Endometrial microvascular endothelial cells (primary cell): ENCODE measurements around the gene POM121C. TPM values are rescaled to one million over a fixed set of nuclear protein-coding genes. Genes with fewer than 3 reads are reported as not detected.
"Not testable (repeated sequence)": the region's sequence is repeated elsewhere in the genome, so short reads cannot be mapped to it uniquely, and the experiment has no call there.

ENCODE experiments used
- in situ Hi-C: cut with HindIII; loops from 2 replicates; pipeline ENCODE4 v1.10.0; 2017; ENCODE audit warnings: low sequenced_read_pairs, low pct_unique_long_range_greater_than_20kb; ENCODE audit errors: inconsistent ontology term
- total RNA-seq: library from RNA; depleted of rRNA; stranded (reverse); fragments of >200 nt; gene quantifications from one replicate; pipeline ENCODE4 v1.2.3, GENCODE V29; 2015; ENCODE audit errors: inconsistent ontology term

POM121C gene
- total RNA-seq, 1 donor from 2014 or later: 10.1 TPM

DNA sequence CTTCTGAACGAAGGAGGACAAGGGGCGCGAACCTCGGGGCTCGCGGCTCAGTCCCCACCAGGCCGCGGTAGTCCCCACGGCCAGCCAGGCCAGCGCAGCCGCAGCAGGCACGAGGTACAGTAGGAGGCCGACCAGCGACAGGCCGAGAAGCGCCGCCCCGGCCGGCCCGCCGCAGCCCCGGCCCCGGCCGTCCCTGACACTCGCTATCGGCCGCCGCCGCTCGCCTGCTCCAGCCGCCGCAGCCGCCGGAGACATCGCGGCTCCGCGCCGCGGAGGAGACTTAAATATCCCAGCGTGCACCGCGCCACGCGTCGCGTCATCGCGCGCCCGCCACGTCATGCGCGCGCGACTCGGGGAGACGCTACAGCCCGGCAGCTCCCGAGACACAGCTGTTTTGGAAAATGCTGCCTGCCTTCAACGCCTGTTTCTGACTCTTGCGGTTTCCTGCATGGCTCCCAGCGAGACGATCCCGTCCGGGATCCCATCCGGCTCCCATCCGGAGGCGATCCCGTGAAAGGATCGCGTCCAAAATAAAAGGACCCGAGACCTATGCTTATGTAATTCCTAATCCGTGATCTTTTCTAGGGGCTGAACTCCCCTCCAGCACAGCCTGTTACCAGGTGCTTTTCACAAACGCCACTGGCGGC is 43.5 kb downstream of the POM121C start:
- in situ Hi-C loops: not testable (repeated sequence)

DNA sequence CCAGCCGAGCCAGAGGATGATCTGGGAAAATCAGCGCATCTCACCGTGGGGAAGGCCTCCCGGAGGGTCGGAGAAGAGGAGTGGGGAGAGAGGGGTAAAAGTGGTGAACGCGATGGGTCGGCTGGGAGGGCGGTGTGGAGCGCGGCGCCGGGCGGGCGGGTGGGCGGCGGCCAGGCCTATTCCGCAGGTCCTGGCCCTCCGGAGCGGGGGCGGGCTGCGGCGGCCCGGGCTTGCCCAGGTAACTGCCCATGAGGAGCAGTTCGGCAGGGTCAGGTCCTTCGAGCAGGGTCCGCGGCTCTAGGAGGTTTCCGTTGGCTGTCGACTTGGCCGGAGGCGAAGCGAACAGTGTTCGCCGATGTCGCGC is 44.0 kb downstream of the POM121C start:
- in situ Hi-C loops: not testable (repeated sequence)

DNA sequence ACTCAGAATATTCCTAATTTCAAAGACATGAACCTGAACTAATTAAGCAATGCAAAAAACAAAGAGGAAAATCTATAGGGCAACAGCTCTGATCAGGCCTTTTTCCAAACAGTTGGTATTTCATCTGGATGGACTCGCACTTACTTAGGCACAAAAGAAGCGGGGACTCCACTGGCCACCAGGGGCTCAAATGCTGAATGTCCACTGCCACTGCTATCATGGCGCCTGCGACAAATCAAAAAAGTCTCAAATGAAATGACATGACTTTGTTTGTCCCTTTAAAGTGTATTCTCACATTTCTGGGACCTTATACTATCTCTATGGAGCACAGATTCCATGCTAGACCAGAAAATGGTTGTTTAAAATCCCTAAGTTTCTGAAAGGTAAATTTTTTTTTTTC is 47.1 kb downstream of the POM121C start:
- in situ Hi-C loops: not testable (repeated sequence)

DNA sequence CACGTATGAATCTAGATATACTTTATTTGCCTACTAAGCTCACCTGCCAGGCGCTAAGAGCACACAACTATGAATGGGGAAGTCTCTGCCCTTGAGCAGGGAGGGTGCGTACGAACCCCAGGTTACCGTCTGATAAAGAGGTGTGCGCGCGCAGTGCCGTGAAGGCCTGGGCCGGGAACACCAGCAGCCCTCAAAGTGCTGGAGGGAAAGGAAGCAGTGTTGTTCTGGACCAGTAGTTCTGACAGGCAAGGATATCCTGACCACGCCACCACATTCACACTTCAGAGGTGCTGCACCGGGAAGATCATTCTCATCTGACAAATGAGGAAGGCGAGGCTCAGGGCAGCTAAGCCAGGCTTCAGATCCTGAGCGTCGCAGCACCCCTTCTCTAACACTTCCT is 62.6 kb downstream of the POM121C start:
- in situ Hi-C loops: not testable (repeated sequence)

DNA sequence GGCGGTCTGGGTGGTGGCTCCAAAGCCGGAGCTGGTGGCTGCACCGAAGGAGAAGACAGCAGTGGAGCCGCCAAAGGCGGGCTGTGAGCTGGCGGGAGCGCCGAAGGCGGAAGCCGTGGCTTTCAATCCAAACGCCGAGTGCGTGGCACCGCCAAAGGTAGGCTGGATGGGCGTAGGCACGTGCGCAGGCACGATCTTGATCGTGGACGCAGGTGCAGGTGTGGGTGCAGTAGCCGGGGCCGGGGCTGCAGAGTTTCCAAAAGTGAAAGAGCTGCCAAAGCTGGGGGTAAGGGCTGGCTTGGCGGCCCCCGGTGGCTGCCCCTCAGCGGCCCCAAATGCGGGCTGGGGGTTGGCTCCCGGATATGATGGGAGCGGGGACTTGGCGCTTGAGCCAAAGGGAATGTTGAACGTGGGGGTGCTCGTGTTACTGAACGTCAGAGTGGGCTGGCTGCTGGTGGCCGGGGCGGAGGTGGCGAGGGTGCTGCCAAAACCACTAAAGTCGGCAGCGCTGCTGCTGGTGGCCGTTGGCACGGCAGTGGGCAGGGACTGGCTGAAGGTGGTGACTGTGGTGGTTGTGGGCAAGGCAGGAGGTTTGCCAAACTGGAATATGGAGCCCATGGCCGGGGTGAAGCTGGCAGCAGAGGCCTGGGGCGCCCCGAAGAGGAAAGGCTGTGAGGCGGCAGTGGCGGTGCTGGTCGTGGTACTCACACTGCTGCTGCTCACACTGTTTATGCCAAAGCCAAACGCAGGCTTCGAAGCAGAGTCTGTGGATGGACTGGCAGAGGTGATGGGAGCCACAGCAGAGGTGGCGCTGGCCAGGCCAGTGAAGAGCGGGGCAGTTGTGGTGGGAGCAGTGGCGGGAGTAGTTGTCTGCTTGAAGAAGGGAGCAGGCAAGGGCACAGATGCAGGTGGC is 64.0 kb downstream of the POM121C start:
- in situ Hi-C loops: not testable (repeated sequence)

DNA sequence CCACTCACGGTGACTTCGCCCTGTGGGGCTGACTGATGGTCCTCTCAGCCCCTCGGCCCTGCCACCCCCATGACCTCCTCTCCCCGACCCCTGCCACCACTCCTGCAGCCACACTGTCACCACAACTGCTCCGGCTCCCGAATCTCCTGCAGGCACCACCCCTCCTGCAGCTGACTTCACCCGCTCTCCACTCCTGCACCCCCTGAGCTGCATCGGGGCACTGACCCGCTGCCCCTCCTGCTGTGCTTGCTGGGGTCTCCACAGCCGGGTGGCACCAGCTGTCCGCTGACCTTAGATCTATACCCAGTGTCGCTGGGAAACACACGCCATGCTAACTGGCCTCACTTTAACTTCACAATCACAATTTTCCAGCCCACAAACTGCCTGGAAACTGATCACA is 65.9 kb downstream of the POM121C start:
- in situ Hi-C loops: not testable (repeated sequence)

DNA sequence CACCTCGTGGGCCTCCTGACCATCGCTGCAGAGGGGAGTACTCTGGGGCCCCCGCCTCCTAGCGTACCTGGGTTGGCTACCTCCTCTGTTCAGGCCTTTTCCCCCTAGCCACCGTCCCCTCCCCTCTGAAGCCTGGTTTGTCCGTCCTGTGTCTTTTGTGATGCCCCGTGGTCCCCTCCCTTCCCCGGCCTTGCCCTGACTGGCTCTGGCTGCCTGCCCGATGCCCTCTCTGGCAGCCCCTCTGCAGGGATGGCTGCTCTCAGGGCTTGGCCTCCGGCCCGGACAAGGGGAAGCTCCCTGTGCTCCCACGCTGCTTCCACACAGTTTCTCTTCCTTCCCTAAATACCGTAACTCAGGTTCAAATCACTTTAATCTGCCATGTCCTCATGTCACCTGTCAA is 66.4 kb downstream of the POM121C start:
- in situ Hi-C loops: not testable (repeated sequence)

DNA sequence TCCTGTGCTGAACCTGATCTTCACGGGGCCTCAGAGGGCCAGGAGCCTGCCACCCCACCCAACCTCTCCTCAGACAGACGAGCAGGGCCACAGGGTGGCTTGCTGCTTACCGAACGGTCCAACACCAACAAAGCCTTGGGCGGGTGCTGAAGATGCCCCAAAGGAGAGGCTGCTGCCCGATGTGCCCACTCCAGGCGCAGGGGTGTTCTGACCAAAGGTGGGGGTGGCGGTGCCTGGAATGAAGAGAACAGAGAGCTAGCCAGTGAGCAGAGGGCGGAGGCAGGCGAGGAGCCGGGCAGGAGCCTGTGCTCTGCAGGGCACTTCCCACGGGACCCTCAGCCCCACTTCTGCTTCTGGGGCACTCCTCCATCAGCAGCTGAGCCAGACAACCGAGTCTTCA is 66.9 kb downstream of the POM121C start:
- in situ Hi-C loops: not testable (repeated sequence)

DNA sequence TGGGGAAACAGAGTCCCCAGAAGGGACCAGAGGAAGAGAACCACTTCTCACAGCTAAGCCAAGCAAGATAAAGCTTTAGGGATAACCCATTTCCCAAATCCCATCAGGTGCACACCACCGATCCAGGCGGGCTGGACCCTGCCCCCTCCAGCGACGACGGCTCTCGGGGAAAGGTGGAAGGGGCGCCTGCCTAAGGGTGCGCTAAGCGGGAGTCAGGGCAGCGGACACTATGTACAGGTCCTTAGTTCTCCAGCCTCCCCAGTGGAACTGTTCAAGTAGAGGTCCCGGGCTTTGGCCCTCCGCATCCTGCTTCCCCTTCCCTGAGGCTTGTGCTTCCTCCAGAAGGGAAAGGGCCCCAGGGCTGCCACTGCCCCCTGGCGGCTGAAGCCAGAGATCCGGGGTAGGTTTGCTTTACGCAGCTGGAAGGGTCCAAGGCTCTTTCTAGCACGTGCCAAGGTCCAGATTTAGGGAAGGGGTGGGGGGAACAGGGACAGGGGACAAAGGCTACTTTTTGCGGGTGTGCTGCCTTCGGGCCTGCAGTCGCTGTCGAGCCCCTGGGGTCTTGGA is 67.7 kb downstream of the POM121C start:
- in situ Hi-C loops: not testable (repeated sequence)

DNA sequence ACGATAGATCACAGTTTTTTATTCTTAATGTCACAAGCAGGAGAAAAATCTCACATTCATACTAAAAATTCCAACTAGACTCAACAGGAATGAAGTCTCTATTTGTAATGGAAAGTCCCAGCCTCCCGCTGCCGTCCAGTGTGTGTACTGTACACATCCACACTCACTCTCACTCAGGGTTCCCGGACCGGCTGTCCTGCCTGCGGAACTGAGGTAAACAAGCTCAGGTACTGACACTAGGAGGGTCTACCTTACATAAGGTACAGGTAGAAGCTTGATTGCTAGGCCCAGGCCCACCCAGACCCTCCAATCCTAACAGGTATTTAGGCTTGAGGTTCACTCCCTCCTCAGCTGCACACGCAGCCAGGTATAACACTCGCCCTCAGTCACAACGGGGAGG is 69.3 kb downstream of the POM121C start:
- in situ Hi-C loops: not testable (repeated sequence)

DNA sequence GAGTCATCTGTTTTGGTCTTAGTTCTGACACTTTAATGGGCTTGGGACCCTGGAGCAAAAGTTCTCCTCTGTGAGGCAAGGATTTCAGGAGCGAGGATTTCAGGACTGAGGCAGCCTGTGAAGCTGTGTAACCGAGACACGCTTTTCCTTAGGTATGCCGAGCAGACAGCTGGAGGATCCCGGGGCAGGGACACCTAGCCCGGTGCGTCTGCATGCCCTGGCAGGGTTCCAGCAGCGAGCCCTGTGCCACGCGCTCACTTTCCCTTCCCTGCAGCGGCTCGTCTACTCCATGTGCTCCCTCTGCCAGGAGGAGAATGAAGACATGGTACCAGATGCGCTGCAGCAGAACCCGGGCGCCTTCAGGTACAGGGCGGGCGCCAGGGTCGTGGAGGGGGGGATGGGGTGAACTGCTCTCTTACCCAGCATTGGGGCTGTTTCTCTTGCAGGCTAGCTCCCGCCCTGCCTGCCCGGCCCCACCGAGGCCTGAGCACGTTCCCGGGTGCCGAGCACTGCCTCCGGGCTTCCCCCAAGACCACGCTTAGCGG is 70.2 kb downstream of the POM121C start:
- in situ Hi-C loops: not testable (repeated sequence)

DNA sequence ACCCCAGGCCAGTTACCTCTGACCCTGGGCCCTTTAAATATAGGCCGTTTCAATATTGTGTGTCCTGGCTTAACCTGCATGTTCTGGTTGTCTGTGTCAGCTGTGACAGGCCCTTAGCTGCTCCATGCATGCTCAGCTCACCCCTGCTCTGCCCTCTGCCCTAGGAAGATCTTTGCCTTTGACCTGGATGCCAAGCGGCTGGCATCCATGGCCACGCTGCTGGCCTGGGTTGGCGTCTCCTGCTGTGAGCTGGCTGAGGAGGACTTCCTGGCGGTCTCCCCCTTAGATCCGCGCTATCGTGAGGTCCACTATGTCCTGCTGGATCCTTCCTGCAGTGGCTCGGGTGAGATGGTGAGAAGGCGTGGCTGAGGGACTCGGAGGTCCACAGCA is 70.7 kb downstream of the POM121C start:
- in situ Hi-C loops: not testable (repeated sequence)

DNA sequence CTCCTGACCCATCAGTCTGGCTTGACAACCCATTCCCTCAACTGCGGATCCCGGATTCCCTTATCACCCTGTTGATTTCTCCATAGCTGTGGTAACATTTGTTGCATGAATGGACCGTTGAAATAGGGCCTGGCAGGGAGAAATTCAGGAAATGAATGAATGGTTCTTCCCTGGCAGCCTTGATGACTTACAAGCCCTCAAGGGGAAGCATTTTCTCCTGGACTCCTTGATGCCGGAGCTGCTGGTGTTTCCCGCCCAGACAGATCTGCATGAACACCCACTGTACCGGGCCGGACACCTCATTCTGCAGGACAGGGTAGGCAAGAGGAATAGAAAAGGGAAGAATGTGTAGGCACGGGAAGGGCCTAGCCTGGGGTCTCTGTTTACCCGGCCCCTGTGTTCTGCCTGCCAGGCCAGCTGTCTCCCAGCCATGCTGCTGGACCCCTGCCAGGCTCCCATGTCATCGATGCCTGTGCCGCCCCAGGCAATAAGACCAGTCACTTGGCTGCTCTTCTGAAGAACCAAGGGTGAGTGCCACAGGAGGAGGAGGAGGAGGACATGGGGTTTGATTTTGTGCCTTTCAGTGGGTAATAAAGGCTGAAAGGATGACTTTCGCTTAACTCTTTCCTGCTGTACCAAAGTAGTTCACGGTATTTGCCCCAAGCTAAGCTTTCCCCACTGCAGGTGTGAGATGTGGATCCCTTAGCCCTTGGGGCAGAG is 71.2 kb downstream of the POM121C start:
- in situ Hi-C loops: not testable (repeated sequence)

DNA sequence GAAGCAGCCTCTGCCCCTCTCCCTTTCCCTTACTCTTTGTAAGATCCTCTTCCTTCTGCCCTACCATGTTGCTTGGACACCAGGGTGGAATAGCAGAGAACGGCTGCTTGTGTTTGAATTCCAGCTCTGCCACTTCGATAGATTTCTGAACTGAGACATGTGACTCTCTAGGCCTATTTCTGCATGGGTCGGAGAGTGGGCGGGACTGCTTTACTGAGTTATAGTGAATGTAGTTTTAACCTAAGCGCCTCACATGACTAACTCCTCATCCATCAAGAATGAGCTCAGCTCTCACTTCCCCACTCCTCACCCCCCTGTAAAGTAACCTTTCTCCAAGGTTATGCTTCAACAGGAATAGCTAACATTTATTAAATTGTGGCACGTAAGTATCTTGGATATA is 71.9 kb downstream of the POM121C start:
- in situ Hi-C loops: not testable (repeated sequence)

DNA sequence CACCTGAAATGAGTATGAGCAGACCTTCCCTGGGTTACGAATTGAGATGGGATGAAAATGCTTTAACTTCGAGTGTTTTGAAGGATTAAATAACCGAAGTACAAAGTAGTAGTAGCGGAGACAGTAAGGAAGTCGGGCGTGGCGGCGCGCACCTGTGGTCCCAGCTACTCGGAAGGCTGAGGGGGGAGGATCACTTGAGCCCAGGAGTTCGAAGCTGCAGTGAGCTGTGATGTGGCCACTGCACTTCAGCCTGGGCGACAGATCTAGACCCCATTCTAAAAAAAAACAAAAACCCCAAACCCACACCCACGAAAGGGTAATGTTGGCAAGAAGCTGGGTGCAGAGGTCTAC is 75.3 kb downstream of the POM121C start:
- in situ Hi-C loops: not testable (repeated sequence)

DNA sequence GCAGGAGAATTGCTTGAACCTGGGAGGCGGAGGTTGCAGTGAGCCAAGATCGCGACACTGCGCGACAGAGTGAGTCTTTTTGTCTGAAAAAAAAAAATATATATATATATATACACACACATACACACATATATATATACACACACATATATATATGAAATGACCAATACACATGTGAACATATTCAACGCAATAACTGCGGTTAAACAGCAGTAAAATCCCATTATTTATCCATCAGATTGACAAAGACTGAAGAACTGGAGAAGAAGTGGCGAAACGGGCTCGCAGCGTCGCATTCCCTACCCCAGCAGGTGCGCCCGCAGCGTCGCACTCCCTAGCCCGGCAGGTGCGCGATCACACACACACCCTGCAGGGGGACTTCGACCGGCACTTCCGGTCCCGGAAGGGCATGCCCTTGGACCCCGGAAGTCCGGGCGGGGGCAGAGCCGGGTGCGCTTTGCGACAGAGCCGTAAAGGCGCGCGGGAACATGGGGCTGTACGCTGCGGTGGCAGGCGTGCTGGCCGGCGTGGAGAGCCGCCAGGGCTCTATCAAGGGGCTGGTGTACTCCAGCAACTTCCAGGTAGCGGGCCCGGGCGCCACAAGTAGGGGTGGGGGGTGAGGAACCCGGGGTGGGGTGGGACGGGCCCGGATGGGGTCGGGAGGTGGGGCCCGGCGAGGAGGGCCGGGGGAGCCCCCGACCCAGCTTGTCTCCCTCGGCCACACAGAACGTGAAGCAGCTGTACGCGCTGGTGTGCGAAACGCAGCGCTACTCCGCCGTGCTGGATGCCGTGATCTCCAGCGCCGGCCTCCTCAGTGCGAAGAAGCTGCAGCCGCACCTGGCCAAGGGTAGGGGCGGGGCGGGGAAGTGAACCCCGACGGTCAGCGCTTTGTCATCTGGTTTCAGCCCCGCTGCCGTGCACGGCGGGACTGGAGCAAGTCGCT is 75.9 kb downstream of the POM121C start:
- in situ Hi-C loops: not testable (repeated sequence)

DNA sequence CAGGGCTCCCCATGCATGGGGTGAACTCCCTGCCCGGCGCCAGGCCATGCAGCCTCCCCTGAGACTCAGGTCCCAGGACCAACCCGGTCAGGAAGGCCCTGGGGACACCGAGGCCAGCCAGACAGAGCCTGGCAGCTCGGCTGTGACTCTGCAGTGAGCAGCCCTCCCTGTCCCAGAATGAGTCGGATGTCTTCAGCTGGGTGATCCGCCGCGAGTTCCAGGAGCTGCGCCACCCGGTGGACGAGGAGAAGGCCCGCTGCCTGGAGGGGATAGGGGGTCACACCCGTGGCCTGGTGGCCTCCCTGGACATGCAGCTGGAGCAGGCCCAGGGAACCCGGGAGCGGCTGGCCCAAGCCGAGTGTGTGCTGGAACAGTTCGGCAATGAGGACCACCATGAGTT is 81.4 kb downstream of the POM121C start:
- in situ Hi-C loops: not testable (repeated sequence)
